Measurements from ENCODE around the gene ZNF593OS. TPM values are rescaled to one million over a fixed set of nuclear protein-coding genes. Genes with fewer than 3 reads are reported as not detected.

ZNF593OS gene
- total RNA-seq, 1 donor from 2014 or later, result not detected

DNA sequence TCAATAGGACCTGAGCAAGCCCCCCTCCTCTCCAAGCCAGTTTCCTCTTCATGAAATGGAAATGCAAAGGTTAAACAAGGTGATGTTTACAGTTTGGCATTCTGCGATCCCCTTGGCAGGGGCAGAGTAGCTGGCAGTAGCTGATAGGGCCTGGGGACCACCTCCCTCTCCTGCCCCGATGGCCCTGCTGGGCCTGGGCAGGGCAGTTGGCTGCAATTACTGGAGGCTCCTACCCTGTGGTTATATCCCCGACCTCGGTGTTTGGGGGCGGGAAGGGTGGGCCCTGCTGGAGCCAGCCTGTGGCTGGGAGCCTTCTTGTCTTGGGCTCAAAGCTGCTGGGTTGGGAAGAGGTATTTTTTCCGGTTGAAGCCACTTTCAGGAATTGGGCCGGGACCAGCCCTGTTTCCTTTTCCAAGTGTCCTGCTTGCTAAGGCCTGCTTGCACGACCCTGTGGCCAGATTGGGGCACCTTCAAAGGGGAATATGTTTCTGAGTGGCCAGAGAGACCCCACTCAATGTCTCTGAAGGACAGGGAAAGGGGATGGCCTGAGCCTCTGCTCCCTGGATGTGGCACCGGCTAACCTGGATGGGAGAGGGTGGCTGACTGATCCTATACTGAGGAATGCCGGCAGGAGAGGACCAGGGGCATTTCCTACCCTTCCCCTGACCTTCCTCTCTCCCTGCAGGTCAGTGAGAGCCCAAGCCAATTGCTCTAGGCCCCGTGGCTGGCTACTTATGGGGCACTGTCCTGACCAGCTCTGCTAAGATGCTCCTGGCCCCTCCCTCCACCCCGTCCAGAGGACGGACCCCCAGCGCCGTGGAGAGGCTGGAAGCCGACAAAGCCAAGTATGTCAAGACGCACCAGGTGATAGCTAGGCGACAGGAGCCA lies 10.9 kb downstream of the ZNF593OS start:
- intact Hi-C loops (cut with micrococcal nuclease), result loop anchor here (10.0 kb wide), 1 partner anchor 234 kb away; no protein-coding TSS in a partner anchor

DNA sequence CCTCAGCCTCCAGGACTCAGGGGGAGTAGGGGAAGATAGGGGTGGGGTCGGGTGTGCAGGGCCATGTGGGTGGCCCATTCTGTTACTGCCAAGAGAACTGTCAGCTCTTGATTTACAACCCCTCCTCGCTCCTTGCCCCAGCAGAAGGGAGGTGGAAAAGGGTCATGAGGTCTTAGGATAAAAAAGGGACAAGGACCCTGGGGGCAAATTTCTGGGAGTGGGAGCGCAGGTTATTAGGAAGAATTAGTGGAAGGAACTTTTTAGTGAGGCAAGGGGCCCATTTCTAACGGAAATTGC lies 11.9 kb downstream of the ZNF593OS start:
- intact Hi-C loops (cut with micrococcal nuclease), result loop anchor here (10.0 kb wide), 1 partner anchor 235 kb away; no protein-coding TSS in a partner anchor

DNA sequence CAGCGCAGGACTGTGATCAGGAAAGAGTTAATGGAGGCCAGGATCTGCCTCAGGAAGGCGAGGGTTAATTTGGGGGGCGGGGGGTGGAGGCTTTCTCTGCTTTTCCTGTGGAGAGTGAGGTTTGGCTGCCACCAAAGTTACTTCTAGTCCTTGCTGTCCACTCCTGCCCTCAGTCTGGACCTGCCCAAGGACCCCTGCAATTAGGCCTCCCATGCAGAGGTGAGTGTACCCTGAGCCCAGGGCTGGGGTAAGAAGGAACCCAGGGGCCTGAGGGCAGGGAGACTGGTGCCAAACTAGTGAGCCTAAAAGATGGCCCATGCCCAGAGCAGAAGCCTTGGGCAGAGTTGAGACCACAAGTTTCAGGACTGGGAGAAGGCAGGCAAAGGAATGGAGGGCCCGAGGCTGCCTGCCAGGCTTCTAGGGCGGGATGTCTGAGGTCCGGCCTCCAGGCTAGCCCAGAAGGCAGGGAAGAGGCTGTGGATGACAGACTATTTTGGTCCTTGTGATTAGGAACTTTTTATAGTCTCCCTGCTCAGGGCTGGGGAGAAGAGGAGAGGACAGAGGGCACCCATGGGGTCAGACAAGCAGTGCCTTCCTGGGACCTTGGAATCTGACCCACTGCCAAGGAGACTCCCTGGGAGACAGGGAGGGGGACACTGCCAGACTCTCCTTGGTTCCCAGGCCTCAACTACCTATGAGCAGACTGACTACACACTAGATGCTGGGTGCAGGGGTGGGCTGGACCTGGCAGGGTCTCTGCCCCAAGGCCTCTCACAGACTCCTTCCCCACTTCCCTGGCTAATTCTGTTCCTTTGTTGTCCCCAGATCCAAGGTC lies 12.5 kb downstream of the ZNF593OS start, which contains the start of gene FAM110D:
TSS of gene FAM110D (plus strand) at position 172 of the 835 bp plus-strand sequence. CDS start 2,213 bp downstream, outside the sequence.
- intact Hi-C loops (cut with micrococcal nuclease), result no loop called here

DNA sequence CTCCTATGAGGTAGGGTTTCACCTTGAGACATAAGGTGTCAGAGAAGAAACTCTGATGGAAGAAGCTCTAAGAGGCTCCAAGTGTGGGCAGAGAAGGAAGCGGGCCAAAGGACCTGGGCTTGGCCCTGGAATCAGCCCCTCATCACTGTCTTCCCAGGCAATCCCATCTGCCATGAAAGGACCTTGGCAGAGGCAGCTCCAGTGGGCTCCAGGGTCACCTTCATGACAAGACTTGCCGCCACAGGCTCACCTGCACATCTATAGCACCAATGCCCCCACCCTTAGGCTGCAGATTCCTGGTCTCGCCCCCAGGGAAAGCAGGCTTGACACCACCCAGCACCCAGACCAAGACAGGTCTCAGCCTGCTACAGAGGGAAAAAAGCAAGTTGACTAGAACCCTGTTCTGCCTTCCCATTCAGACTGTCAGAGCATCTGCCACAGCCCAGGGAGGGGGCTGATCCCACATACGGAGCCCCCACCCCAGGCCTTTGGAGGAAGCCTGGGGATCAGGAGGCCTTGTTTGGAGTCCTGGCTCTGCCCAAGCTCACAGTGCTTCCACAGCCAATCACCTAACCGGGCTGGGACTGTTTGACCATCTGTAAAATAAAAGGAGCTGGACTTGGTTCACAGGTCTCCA lies 13.2 kb downstream of the ZNF593OS start:
- intact Hi-C loops (cut with micrococcal nuclease), result no loop called here

DNA sequence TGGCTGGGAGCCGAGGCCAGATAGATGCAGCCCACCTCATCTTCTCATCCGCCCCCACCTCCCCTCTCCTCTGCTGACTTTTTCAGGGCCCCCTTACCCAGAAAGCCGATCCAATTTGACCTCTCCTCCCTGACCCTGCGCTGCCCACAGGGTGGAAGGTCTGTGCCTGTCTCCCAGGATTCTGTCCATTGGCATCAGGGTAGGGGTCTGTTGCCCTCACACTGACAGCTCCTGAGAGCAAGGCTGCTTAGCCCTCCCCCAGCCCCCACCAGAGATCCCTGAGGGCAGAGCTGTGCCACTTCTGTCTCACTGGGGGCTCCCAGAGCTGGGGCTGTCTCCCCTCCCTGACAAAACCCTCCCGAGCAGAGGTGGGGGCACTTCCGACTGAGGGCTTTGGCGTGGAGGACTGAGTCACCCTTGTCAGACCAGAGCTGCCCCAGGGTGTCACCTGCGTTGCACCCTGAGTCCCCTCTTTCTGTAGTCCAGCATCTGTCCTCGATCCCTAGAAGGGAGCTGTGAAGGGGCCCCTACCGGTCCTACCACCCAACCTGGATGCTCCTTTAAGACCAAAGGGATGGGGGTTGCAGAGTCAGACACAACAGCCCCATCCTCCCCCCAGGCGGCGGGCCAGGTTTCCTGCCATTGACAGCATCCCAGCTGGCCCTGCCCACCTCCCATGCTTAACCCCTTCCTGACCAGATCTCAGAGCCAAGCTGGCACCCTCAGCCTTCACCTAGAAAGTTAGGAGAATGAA lies 15.2 kb downstream of the ZNF593OS start:
- intact Hi-C loops (cut with micrococcal nuclease), result no loop called here

DNA sequence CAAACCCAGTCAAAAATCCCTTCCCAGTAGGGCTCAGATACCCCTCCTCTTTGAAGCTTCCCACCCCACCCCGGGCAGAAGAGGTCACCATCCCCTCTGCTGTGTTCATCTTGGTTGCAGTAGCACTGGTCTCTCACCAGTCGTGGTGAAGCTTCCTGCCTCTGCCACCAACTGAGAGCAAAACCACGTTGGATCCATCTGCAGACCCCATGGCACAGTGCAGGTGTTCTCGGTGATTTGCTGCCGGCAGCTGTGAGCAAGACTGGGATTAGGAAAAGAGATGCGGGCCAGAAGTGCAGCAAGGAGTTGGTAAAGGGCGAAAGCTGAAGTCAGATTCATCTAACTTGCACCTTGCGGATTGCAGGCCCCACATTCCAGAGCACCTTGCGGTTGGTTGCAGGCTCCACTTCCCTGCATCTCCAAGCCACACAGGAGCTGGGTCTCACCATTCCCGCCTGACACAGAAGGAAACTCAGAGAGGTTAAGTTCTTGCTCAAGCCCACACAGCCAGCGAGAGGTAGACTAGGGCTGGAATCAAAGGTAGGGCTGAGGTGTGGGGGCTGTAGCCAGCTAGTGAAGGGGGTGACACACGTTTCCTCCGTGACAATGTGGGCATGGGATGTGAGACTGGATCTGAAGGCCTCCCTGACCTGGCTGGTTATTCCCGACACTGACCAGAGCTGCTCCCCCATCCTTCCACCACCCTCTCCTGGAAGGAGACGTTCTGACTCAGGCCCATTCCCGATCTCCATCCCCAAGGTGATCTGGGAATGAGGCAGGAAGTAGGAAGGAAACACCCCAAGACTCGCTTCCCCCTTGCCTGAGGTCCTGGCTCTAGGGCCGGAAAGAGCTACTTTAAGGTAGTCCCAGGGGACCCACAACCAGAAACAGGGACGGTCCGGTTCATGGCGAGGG lies 16.0 kb downstream of the ZNF593OS start:
- intact Hi-C loops (cut with micrococcal nuclease), result no loop called here

DNA sequence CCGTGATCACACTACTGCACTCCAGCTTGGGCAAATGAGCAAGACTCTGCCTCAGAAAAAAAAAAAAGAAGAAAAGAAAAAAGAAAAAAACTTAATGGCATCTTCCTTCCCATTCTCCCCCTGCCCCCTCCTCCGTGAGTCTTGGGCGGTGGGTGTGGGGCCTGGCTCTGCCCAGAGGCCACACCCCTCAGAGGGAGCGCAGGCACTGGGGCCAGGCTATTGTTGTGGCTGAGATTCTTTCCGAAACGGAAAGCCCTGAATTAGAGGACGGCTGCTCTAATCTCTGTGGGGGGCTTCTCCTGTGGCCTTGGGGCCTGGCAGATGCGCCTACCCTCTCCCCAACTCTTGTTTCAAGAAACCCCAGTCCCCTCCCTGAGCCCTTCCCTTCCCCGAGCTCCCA lies 16.9 kb downstream of the ZNF593OS start:
- intact Hi-C loops (cut with micrococcal nuclease), result no loop called here

DNA sequence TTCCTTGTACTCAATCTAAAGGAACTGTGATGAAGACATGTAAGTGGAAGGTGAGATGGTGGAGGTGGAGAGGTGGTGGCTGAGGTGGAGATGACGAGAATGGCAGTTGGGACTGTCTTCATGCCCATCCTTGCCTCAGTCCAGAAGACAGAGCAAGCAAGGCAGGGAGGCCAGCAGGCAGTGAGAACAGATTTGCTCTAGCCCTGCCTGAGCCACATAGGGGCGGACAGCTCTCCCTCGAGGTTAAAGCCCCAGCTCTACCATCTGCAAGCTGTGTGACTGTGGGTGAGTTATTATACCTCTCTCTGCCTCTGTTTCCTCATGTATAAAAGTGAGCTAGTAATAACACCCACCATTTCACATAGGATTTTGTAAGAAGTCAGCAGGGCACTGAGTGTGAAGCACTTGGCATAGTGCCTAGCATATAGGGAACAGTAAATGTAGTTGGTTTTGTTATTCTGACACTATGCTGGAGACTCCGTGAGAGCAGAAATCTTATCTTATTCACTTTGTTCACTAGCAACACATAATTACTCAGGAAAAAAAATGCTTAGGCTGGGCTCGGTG lies 17.6 kb downstream of the ZNF593OS start:
- intact Hi-C loops (cut with micrococcal nuclease), result no loop called here

DNA sequence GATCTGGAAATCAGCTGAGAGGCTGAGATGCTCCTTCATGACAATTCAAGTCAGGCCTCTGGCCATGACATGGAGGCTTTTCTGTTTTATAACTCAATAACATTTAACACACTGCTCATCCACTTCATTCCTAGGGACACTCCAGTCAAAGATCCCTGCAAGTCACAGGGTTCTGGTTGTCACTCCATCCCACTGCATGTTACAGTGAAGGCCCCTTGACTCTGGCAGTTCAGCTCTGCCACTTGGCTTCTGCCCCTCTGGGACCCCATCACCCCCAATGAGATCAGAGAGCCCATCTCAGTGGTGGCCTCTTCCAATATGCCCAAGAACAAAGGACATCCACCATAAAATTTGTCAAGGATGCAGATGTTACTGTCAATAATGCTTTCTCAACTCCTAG lies 22.7 kb downstream of the ZNF593OS start:
- intact Hi-C loops (cut with micrococcal nuclease), result no loop called here

DNA sequence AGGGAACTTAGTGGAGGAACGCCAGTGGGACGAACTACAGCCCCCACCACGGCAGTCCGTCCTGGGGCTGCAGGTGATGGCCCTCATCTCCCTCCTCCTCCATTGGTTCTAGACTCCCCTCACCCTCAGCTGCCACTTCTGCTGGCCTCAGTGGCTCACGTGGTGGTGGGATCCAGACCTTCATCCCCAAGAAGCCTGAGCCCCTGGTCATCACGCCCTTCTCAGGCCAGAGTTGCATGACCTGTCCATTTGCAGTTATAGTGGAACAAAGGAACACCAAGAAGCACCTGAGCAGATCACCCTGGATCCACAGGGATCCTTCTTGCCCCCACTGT lies 25.7 kb downstream of the ZNF593OS start:
- intact Hi-C loops (cut with micrococcal nuclease), result loop anchor here (1.0 kb wide), 3 partner anchors 20 to 111 kb away; no protein-coding TSS in a partner anchor

DNA sequence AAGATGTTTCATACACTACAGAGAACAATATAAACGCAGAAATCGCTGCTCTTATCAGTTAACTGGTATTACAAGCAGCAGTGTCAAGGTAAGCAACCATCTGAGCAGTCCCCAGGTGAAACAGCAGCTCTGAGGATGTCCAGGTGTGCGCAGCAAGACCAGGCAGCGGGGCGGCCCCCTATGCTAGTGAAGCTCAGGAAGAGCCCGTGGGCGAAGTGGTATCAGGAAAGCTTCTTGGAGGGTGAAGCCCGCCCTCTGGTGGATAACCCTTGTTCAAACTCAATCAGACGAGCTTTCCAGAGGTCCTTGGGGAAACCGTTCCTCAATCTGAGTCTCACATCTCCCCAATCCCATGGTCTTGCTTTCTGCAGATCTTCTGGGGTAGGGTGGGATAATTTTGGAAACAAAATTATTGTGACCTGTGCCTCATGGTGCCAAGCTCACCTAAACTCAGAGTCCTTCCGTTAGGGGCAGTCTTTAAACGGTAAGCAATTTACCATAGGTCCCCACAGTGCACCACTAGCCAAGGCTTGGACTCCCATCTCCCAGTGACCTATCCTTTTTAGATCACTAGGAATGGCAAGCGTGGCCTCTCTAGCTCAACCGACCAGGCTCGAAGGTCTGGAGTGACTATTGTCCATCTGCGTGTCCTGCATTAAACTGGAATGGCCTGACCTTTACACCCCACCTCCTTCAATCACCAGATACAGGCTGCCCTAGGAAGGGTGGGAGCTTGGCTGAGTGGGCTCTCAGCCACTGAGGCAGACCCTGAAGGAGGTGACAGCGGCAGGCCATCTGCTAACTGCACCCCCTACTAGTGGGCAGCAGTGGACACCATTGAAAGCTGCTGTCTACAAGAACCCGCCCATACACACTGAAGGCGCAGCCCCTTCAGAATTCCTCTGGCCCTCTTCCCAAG lies 26.3 kb downstream of the ZNF593OS start:
- intact Hi-C loops (cut with micrococcal nuclease), result loop anchor here (1.0 kb wide), 3 partner anchors 19 to 110 kb away; no protein-coding TSS in a partner anchor

DNA sequence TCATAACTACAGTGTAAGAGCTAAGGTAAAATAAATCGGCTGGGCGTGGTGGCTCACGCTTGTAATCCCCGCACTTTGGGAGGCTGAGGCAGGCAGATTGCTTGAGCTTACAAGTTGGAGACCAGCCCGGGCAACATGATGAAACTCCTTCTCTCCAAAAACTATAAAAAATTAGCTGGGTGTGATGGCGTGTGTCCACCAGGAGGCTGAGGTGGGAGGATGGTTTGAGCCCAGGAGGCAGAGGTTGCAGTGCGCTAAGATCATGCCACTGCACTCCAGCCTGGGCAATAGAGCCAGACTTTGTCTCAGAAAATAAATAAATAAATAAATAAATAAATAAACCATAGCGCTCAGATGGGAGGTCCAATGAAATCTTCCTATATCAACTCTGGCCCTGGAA lies 29.5 kb downstream of the ZNF593OS start:
- intact Hi-C loops (cut with micrococcal nuclease), result no loop called here

DNA sequence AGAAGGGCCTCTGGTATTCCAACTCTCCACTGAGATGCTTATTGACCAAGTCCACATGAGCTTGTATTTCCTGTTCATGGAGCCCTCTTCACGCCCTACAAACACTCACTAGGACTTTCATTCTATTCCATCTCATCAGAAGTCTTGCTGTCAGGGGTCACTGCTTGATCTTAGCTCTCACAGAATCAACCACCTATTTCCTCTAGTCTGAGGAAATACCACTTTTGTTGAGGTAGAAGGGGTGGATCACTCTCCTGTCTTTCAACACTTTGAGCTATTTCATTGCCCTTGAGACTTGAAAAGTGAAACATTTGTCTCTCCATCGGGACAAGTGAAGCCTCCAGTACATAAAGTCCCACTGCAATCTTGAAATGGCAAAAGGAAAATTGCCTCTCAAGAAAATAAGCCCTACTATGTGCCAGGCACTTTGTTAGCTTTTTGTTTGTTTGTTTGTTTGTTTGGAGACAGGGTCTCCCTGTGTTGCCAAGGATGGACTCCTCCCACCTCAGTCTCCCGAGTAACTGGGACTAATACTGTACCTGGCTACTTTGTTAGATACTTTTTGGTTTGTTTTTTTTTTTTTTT lies 32.6 kb downstream of the ZNF593OS start:
- intact Hi-C loops (cut with micrococcal nuclease), result no loop called here

DNA sequence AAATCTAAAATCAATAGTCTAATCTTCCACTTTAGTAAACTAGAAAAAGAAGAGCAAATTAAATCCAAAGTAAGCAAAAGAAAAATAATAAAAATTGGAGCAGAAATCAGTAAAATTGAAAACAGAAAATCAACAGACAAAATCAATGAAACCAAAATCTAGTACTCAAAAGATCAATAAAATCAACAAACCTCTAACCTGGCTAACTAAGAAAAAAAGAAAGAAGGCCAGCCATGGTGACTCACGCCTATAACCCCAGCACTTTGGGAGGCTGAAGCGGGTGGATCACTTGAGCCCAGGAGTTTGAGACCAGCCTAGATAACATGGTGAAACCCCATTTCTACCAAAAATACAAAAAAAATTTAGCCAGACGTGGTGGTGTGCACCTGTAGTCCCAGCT lies 37.2 kb downstream of the ZNF593OS start:
- intact Hi-C loops (cut with micrococcal nuclease), result no loop called here

DNA sequence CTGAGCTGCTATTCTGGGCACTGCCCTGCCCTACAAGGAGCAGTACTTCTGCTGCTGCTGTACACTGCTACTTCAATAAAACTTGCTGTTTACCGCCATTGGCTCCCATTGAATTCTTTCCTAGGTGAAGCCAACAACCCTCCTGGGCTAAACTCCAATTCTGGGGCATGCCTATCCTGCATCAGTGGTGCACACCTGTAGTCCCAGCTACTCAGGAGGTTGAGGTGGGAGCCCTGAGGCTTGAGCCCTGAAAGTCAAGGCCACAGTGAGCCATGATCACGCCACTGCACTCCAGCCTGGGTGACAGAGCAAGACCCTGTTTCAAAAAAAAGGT lies 38.8 kb downstream of the ZNF593OS start:
- intact Hi-C loops (cut with micrococcal nuclease), result no loop called here

DNA sequence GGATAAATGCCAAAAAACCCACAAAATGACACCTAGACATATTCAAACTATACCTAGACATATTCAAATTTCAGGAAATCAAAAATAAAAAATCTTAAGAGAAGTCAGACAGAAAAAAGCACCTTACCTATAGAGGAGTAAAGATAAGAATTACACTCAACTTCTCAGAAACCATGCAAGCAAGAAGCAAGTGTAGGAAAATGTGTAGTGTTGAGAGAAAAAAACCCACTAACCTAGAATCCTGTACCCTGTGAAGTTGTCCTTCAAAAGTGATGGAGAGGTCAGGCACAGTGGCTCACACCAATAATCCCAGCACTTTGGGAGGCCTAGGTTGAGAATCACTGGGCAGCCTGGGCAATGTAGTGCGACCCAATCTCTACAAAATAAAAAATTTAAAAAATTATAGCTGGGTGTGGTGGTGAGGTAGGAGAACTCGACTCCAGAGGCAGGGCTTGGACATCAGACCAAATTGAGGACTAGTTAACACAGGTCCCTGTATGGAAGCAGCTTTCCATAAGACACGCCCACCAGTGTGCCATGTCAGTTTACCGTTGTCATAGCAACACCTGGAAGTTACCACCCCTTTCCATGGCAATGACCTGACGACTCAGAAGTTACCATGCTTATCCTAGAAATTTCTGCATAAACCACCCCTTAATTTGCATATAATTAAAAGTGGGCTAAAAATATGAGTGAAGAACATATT lies 39.4 kb downstream of the ZNF593OS start:
- intact Hi-C loops (cut with micrococcal nuclease), result no loop called here

DNA sequence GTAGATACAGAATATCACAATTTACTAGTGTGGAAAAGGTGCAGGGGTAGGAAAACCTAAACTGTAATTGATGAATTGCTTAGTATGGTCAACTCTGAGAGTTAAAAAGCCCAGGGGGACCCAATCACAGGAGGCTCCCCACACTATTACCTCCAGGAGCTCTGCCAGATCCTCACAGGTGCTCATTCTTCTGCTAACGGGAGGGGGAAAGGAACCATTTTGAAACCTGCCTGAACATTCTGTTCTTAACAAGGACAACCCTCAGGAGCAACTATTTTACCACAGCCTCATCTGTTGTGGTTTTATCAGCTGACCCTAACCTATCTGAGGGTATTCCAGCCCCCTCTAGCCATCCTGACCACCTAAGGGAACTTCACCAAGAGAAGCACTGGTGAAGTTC lies 40.9 kb downstream of the ZNF593OS start:
- intact Hi-C loops (cut with micrococcal nuclease), result no loop called here

DNA sequence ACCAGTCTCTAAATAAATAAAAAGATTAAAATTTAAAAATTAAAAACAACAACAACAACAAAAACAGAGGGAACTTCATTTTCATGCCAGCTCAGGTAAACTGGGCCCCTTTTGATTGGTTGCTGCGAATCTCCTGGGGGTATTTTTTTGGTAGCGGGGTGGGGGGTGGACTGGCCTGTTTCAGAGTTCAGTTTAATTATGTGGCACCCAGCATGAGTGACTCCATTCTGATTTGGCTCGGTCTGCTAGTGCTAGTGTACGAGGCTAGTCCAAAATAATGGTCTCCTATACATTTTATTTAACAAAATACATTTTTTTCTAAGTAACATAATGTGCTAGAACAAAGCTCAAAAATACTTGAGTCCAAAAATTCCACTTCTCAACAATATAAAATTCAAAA lies 41.9 kb downstream of the ZNF593OS start:
- intact Hi-C loops (cut with micrococcal nuclease), result no loop called here

Measured in T-helper 2 cell treated with Interferon-gamma antibody and Interleukin-4, amounts not matched to agents 100 ng/mL and 5 ng/mL, for 36 hours (primary cell).